Measurements from ENCODE around the gene PLEKHM3. TPM values are rescaled to one million over a fixed set of nuclear protein-coding genes. Genes with fewer than 3 reads are reported as not detected.

The PLEKHM3 gene
- total and polyA plus RNA-seq, 2 of the 4 experiments (the other 2 are of a cell fraction) = 2.4 to 11.3 TPM

DNA sequence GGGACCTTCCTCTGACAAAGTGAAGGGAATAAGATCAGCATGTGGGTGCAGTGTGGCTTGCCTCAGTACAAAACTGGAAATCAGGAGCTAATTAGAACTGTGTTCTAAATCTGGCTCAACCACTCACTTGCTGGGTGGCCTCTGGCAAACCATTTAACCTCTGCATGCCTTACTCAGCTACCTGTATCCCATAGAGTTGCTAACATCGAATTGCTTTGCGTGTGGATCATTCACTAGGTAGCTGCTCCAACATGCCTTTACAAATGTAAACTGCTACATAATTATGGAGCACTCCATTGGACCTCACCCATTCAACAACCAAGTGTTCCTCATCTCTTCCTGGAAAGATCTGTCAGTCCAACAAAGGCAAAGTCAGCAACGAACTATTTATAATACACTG, 19.0 kb downstream of the PLEKHM3 start:
- no TSS peak for BruUV-seq (replicated peaks)
- Histone ChIP-seq H2BK5ac (ENCODE audit: low read depth, low read length, poor library complexity, severe bottlenecking) (no peak overlapping the region), H3K9ac (ENCODE audit: low read depth, low read length) (no peak overlapping the region), H3K56ac (ENCODE audit: extremely low read depth, insufficient read depth, low read length) (no peak overlapping the region), H3K9me1 (ENCODE audit: insufficient read depth, low read length) (no peaks in the 10 kb centered on the region), H4K20me1 (ENCODE audit: insufficient read depth, low read length) (no peaks in the 10 kb centered on the region), H3K4me1 (ENCODE audit: control insufficient read depth, insufficient read depth, low read length) (no peaks in the 10 kb centered on the region), H3K18ac (ENCODE audit: low read depth, low read length) (no peak overlapping the region), H4K91ac (ENCODE audit: insufficient read depth, low read depth, low read length) (no peak overlapping the region), H4K8ac (ENCODE audit: low read depth in 2 of 2, low read length in 2 of 2) (no peak overlapping the region), H2BK15ac (ENCODE audit: low read depth, low read length) (no peak overlapping the region), H3K4ac (ENCODE audit: low read depth, low read length) (no peak overlapping the region), H2AFZ (replicated peaks; ENCODE audit: low read length, poor library complexity) (no peak overlapping the region), H2AK5ac (ENCODE audit: low read depth, low read length) (no peak overlapping the region), H3K9me3 (ENCODE audit: control insufficient read depth, insufficient read depth, low read length) (no peaks in the 10 kb centered on the region), H3K79me1 (ENCODE audit: low read depth in 1 of 2, low read length in 2 of 2) (peaks cover 7 to 14% of the 10 kb centered on the region in 2 experiments), H2AK9ac (replicated peaks; ENCODE audit: low read depth, low read length, poor library complexity) (no peak overlapping the region), H3K14ac (replicated peaks; ENCODE audit: low read depth, low read length) (no peak overlapping the region), H3K4me2 (ENCODE audit: low read depth, low read length) (no peak overlapping the region), H3K27ac (ENCODE audit: insufficient read depth, low read length) (no peak overlapping the region), H3K4me3 (ENCODE audit: insufficient read depth, low read depth, low read length) (no peak overlapping the region), H3K36me3 (ENCODE audit: control insufficient read depth, insufficient read depth, low read length) (no peaks in the 10 kb centered on the region), H3K23ac (ENCODE audit: low read depth, low read length) (no peak overlapping the region), H4K5ac (ENCODE audit: low read depth, low read length) (no peak overlapping the region), H3K27me3 (ENCODE audit: control insufficient read depth, insufficient read depth, low read length) (no peaks in the 10 kb centered on the region), H2BK20ac (ENCODE audit: low read depth, low read length) (no peak overlapping the region), H2BK120ac (ENCODE audit: low read depth, low read length) (no peak overlapping the region)
- in situ Hi-C loops (cut with MboI; ENCODE audit: low sequenced_read_pairs) (no loop called here), dilution Hi-C loops (cut with HindIII; ENCODE audit: low sequenced_read_pairs, unreplicated experiment) (no loop called here), intact Hi-C loops (cut with micrococcal nuclease) (no loop called here)
- DNase-seq = no peak
- ATAC-seq (ENCODE audit: low read depth) = no peak
- 79% methylated on average over 2 of the region's 3 CpGs; no CpG with 5 or more reads in 1 of the 2 experiments for WGBS, 2 experiments (ENCODE audit: extremely low coverage in 2 of 2, insufficient read length in 1 of 2)
- ChIA-PET POLR2A (ENCODE audit: unreplicated experiment) (no interaction called here), CTCF (interaction anchor here (1.1 kb wide), 1 partner anchor 34 kb away, joined by 4 read pairs; no protein-coding TSS in a partner anchor)
- TF ChIP-seq, protein P1, sequence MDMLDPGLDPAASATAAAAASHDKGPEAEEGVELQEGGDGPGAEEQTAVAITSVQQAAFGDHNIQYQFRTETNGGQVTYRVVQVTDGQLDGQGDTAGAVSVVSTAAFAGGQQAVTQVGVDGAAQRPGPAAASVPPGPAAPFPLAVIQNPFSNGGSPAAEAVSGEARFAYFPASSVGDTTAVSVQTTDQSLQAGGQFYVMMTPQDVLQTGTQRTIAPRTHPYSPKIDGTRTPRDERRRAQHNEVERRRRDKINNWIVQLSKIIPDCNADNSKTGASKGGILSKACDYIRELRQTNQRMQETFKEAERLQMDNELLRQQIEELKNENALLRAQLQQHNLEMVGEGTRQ (IDR thresholded peaks at IDR 0.05; ENCODE audit: low read depth, low read length) = no peak
- TF ChIP-seq CHD1 (IDR thresholded peaks at IDR 0.05; ENCODE audit: low read depth, low read length) (no peak), MXI1 (IDR thresholded peaks at IDR 0.05; ENCODE audit: borderline replicate concordance, low read depth, low read length) (no peak), RFX5 (IDR thresholded peaks at IDR 0.05; ENCODE audit: low read depth, low read length) (no peak), FOS (IDR thresholded peaks at IDR 0.05; ENCODE audit: low read depth, low read length) (no peak), BHLHE40 (IDR thresholded peaks at IDR 0.05; ENCODE audit: low read depth, low read length) (no peak), NFE2L2 (IDR thresholded peaks at IDR 0.05; ENCODE audit: low read depth, low read length) (no peak), CEBPB (IDR thresholded peaks at IDR 0.05; ENCODE audit: low read depth, low read length) (no peak), RAD21 (IDR thresholded peaks at IDR 0.05; ENCODE audit: low read length) (no peak), POLR2A (IDR thresholded peaks at IDR 0.05; ENCODE audit: low read depth, low read length) (no peak), MAZ (IDR thresholded peaks at IDR 0.05; ENCODE audit: borderline replicate concordance, low read depth, low read length) (no peak), MAFK (IDR thresholded peaks at IDR 0.05; ENCODE audit: low read depth, low read length) (no peak), RCOR1 (IDR thresholded peaks at IDR 0.05; ENCODE audit: insufficient replicate concordance, low read length) (no peak), SMC3 (IDR thresholded peaks at IDR 0.05; ENCODE audit: low read depth, low read length) (no peak)
- TF ChIP-seq, protein P2, sequence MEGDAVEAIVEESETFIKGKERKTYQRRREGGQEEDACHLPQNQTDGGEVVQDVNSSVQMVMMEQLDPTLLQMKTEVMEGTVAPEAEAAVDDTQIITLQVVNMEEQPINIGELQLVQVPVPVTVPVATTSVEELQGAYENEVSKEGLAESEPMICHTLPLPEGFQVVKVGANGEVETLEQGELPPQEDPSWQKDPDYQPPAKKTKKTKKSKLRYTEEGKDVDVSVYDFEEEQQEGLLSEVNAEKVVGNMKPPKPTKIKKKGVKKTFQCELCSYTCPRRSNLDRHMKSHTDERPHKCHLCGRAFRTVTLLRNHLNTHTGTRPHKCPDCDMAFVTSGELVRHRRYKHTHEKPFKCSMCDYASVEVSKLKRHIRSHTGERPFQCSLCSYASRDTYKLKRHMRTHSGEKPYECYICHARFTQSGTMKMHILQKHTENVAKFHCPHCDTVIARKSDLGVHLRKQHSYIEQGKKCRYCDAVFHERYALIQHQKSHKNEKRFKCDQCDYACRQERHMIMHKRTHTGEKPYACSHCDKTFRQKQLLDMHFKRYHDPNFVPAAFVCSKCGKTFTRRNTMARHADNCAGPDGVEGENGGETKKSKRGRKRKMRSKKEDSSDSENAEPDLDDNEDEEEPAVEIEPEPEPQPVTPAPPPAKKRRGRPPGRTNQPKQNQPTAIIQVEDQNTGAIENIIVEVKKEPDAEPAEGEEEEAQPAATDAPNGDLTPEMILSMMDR (conservative IDR thresholded peaks at IDR 0.05; ENCODE audit: low read depth, low read length) = no peak
- TF ChIP-seq, protein P3, sequence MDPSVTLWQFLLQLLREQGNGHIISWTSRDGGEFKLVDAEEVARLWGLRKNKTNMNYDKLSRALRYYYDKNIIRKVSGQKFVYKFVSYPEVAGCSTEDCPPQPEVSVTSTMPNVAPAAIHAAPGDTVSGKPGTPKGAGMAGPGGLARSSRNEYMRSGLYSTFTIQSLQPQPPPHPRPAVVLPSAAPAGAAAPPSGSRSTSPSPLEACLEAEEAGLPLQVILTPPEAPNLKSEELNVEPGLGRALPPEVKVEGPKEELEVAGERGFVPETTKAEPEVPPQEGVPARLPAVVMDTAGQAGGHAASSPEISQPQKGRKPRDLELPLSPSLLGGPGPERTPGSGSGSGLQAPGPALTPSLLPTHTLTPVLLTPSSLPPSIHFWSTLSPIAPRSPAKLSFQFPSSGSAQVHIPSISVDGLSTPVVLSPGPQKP (IDR thresholded peaks at IDR 0.05; ENCODE audit: borderline replicate concordance, low read depth, low read length) = no peak

Measured in IMR-90 (cell line).